ENCODE measurements around the gene NTM. TPM values are rescaled to one million over a fixed set of nuclear protein-coding genes. Genes with fewer than 3 reads are reported as not detected.

NTM gene
- total RNA-seq, 2 donors from 2014 or later: 19.1 to 44.7 TPM

DNA sequence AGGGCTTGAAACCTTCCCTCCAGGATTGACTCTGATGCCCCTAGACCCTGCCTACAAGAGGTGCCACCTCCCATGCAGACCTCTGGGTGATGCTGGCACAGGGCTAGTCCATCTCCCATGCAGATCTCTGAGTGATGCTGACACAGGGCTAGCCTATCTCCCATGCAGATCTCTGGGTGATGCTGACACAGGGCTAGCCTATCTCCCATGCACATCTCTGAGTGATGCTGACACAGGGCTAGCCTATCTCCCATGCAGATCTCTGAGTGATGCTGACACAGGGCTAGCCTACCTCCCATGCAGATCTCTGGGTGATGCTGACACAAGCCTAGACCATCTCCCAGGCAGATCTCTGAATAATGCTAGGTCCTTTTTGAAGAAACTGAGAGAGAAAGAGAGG is 321.7 kb downstream of the NTM start:
- TF ChIP-seq, protein P1, sequence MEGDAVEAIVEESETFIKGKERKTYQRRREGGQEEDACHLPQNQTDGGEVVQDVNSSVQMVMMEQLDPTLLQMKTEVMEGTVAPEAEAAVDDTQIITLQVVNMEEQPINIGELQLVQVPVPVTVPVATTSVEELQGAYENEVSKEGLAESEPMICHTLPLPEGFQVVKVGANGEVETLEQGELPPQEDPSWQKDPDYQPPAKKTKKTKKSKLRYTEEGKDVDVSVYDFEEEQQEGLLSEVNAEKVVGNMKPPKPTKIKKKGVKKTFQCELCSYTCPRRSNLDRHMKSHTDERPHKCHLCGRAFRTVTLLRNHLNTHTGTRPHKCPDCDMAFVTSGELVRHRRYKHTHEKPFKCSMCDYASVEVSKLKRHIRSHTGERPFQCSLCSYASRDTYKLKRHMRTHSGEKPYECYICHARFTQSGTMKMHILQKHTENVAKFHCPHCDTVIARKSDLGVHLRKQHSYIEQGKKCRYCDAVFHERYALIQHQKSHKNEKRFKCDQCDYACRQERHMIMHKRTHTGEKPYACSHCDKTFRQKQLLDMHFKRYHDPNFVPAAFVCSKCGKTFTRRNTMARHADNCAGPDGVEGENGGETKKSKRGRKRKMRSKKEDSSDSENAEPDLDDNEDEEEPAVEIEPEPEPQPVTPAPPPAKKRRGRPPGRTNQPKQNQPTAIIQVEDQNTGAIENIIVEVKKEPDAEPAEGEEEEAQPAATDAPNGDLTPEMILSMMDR (IDR thresholded peaks at IDR 0.05): no peak
- Histone ChIP-seq H3K36me3 (no peaks in the 10 kb centered on the region), H3K4me1 (peaks cover 0 to 11% of the 10 kb centered on the region in 2 donors), H3K4me3 (no peak overlapping the region), H3K27ac (no peak overlapping the region), H3K27me3 (no peaks in the 10 kb centered on the region), H3K9me3 (no peaks in the 10 kb centered on the region)
- no peak for DNase-seq (ENCODE audit: low spot score)

DNA sequence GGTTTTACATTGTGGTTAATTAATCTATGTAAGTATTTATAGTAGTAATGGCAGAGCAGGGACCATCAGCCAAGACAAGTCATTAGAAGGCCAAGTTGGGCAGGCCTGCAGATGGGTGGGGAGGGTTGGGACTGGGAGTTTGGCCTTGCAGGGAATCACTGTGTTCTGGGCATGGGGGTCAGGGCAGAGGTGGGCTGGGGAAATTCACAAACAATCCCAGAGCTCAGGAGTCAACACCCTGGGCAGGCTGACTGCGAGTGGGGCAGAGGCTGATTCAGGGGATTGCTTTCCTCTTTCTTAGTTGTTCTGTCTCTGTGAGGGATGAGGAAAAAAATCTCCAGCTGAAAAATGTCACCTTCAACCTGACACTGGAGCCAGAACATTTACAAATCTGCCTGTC is 322.5 kb downstream of the NTM start:
- Histone ChIP-seq H3K9me3 (no peaks in the 10 kb centered on the region), H3K4me3 (no peak overlapping the region), H3K4me1 (peaks cover 0 to 10% of the 10 kb centered on the region in 2 donors), H3K27ac (no peak overlapping the region), H3K36me3 (no peaks in the 10 kb centered on the region), H3K27me3 (no peaks in the 10 kb centered on the region)
- no peak for DNase-seq (ENCODE audit: low spot score)
- TF ChIP-seq, protein P1 (IDR thresholded peaks at IDR 0.05): no peak

DNA sequence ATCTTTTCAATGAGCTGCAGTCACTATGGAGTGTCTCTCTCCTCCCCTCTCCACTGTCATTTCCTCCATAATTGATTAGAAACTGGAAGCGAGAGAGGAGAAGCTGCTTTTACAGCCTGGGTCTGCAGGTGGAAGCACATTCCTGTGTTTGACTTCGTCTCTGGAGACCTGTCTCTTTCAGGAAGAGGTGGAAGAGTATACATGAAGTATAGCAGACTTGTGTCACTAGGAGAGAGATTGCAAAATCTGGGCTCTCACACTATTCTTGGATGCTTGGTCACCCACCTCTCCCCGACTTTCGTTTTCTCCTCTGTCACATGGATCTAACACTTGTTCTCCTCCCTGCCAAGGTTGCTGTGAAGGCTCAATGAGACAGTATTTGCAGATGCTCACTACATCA is 323.3 kb downstream of the NTM start:
- no peak overlapping the region for H3K27ac ChIP-seq
- no peaks in the 10 kb centered on the region for H3K9me3 ChIP-seq
- DNase-seq (ENCODE audit: low spot score): no peak
- no peaks in the 10 kb centered on the region for H3K36me3 ChIP-seq
- H3K27me3 ChIP-seq: no peaks in the 10 kb centered on the region
- TF ChIP-seq, protein P1 (IDR thresholded peaks at IDR 0.05): no peak
- H3K4me1 ChIP-seq: peaks cover 0 to 4% of the 10 kb centered on the region in 2 donors
- no peak overlapping the region for H3K4me3 ChIP-seq

DNA sequence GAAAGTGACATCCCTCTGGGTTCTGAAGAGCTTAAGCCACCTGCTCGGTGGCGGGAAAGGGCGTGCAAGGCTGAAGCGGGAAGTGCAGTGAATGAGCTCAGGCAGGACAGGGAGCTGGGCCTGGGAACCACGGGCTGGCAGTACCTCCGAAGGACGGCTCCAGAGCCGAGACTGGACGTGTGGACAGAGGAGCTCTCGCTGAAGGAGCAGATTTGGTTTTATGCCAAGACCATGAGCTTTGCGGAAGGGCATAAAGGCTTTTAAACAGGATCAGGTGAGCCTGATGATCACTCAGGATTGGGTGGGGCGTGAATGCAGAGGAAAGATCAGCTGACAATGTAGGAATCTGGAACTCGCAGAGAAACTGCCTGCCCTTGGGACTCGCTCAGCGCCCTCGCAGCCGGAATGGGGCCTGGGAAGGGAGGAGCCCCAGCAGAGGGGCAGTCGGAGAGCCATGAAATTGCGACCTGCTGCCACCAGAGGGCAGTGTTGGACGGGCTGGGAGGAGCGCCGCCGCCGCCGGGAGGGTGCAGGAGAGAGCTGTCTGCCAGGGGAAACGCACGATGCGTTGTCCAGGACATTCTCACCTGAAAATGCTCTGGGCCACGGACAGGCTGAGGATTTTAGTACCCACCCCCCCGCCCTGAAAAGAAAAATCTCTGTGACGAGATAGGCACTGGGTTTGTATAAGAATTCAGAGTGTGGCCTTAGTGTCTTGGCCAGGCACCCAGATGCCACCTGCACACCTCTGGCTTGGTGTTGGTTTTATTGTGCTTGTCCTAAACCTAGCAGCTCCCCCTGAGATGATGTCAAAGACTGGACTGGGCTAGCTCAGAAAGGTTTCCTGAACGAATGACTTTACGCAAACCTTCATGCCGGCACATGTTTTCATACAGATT is 324.4 kb downstream of the NTM start:
- Histone ChIP-seq H3K36me3 (no peaks in the 10 kb centered on the region), H3K27me3 (no peaks in the 10 kb centered on the region), H3K27ac (peak overlapping the region in 1 of 2 donors; percentile 33), H3K9me3 (no peaks in the 10 kb centered on the region), H3K4me1 (peaks cover 0 to 4% of the 10 kb centered on the region in 2 donors), H3K4me3 (peak overlapping the region in 1 of 2 donors; percentile 12)
- DNase-seq (ENCODE audit: low spot score): peak; percentile 78
- TF ChIP-seq, protein P1 (IDR thresholded peaks at IDR 0.05): peak; percentile 92 to 99

DNA sequence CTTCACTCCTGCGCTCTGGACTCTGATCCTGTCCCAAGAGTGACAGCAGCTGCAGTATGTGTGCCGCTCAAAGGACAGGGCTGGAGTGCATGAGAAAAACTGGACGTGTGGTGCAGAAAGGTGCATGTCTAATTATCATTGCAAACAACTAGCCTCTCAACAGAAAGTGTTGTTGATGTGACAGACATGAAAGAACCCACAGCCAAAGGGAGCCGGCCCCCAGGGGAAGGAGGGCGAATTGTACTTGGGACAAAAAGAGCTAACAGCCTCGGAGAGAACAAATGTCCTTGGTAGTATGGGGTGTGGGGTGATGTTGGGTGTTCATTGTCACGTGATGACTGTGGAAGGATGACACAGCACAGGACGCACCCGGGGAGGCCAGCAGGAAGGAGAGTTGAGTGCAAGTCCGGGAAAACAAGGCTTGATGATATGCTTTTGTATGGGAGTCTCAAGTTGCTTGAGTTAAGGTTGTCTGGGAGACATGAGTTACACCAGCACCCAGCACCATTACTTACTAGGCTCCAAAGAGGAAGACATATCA is 325.5 kb downstream of the NTM start:
- Histone ChIP-seq H3K4me3 (no peak overlapping the region), H3K27me3 (no peaks in the 10 kb centered on the region), H3K27ac (no peak overlapping the region), H3K4me1 (peaks cover 0 to 4% of the 10 kb centered on the region in 2 donors), H3K36me3 (no peaks in the 10 kb centered on the region), H3K9me3 (no peaks in the 10 kb centered on the region)
- no peak for DNase-seq (ENCODE audit: low spot score)
- TF ChIP-seq, protein P1 (IDR thresholded peaks at IDR 0.05): no peak
